Activated CD4-positive, alpha-beta T cell treated with anti-CD3 and anti-CD28 coated beads, Interleukin-2, amount 10 ng/mL, durations not matched to agents 7 days and 5 days (primary cell): ENCODE data around the gene MMP20. TPM values are rescaled to one million over a fixed set of nuclear protein-coding genes. Genes with fewer than 3 reads are reported as not detected.

Experiments used
- CTCF ChIA-PET: fragments of 350-600 bp; sonication (Branson Sonifier 250); formaldehyde crosslinking; loops from one replicate; lab custom pipeline; 2021; ENCODE audit warnings: antibody characterized with exemption; lab: Charles Lee
- POLR2A ChIA-PET: fragments of 350-600 bp; sonication (Branson Sonifier 250); formaldehyde crosslinking; loops from one replicate; lab custom pipeline; 2021; ENCODE audit warnings: antibody characterized with exemption; lab: Charles Lee
- DNase-seq: peaks from one replicate; pipeline ENCODE4 v3.0.0-alpha.2; 2020
- H3K27ac Mint-ChIP-seq: one replicate; pipeline ENCODE4 v1.8.0; 2021; ENCODE audit warnings: mild to moderate bottlenecking, moderate library complexity, mixed read lengths
- H3K27me3 Mint-ChIP-seq: one replicate; pipeline ENCODE4 v1.8.0; 2021; ENCODE audit warnings: mixed read lengths
- H3K36me3 Mint-ChIP-seq: one replicate; pipeline ENCODE4 v1.8.0; 2021; ENCODE audit warnings: low read depth, mixed read lengths
- H3K4me1 Mint-ChIP-seq: one replicate; pipeline ENCODE4 v1.8.0; 2021; ENCODE audit warnings: mixed read lengths
- H3K4me3 Mint-ChIP-seq: one replicate; pipeline ENCODE4 v1.8.0; 2021; ENCODE audit warnings: mild to moderate bottlenecking, moderate library complexity, mixed read lengths
- H3K9me3 Mint-ChIP-seq: one replicate; pipeline ENCODE4 v1.8.0; 2021; ENCODE audit warnings: mixed read lengths
- total RNA-seq, 2 experiments: library from RNA; stranded (reverse); gene quantifications; one replicate each; pipeline ENCODE4 v1.2.3, GENCODE V29; 2021

The MMP20 gene
- total RNA-seq, 2 experiments from 2014 or later: not detected

DNA sequence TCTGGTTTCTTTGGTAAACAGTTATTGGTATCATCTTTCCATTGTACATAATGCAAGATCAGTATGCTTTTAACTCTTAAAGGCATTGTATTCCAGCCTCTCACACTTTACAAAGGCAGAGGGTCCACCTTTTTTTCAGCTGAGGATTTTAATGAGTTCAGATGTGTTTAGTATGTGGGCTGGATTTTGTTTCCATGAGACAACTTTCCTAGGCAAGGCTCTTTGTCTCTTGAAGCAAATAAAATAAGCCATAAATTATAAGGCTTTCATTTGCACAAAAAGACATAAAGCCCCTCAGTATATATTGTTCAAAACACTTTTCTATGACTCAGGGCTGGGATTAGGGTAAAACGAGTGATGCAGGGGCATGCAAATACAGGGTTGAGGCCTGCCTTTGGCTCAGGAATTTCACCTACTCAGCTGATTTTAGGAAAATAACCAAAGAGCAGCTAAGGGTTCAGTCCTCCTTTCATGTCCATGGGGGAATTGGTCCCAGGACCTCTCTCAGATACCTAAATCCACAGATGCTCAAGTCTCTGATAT, 7.6 kb downstream of the MMP20 start:
- Mint-ChIP-seq H3K9me3 (no peaks in the 10 kb centered on the region), H3K4me3 (no peak overlapping the region), H3K27me3 (no peaks in the 10 kb centered on the region), H3K36me3 (no peaks in the 10 kb centered on the region), H3K4me1 (peaks cover 3% of the 10 kb centered on the region), H3K27ac (no peak overlapping the region)
- DNase-seq: no peak
- ChIA-PET POLR2A (interaction anchor here (0.6 kb wide), 1 partner anchor 92 kb away, joined by 3 read pairs; no protein-coding TSS in a partner anchor), CTCF (interaction anchor here (1.8 to 1.9 kb wide), 2 partner anchors 14 to 49 kb away, joined by 4 read pairs; no protein-coding TSS in a partner anchor)

DNA sequence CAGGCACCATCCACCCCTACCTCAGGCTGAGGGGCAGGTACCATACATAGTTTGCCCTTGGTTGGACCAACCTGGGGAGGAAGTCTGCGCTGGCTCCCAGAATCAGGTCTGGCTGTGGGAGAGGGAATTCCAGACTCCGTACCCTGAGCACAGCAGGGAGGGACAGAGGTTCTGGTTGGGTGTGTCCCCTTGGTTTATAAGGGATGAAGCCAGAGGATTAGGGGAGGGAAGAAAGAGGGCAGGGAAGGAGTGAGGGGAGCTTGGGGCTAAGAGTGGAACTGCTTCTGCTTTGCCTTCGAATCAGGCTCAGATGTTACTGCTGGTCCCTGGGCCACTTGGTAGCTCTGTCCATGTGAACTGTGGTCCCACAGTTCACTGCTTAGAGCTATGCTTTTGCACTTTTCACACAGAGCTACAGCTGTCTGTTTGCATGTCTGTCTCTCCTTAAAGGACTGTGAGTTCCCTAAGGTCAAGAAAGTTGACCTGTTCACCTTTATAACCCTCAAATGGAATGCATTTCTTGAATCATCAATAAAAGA, 9.2 kb downstream of the MMP20 start:
- H3K4me3 Mint-ChIP-seq: no peak overlapping the region
- H3K27me3 Mint-ChIP-seq: no peaks in the 10 kb centered on the region
- H3K4me1 Mint-ChIP-seq: peaks cover 10% of the 10 kb centered on the region
- peak overlapping the region; percentile 32 for H3K27ac Mint-ChIP-seq
- POLR2A ChIA-PET: no interaction called here
- no peaks in the 10 kb centered on the region for H3K9me3 Mint-ChIP-seq
- CTCF ChIA-PET: interaction anchor here (1.8 kb wide), 1 partner anchor 12 kb away, joined by 4 read pairs; no protein-coding TSS in a partner anchor
- no peak for DNase-seq
- no peaks in the 10 kb centered on the region for H3K36me3 Mint-ChIP-seq

DNA sequence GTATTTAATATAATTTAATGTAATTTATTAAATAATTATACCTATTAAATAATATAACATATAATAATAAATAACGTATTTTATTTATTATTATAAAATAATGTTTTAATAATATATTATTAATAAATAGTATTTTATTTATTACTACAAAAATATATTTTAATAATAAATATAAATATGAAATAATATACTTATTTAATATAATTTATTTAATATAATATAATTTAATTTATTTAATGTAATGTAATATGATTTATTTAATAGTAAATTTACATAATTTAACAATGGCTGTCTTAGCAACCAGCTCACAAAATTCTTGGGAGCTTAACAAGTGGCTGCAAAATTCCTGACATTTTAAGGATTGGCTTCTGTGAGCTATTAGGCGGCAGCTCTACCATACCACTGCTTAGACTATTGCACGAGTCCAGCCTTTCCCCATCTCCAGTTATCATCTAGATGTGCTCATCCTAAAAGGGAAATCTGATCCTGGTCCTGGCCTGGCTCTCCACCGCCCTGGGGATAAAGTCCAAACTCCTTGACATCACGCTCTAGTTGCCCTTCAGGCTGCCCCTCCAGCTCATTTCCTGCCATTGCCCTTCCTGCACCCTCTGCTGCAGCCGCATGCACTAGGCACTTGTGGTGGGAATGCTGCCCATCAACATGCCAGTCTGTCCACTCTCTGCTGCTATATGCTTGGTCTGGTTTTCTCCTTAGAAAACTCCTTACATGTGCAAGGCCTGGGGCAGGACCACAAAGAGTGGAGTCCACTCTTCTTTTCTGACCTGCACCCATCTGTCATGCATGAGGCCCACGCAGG, 9.8 kb downstream of the MMP20 start:
- Mint-ChIP-seq H3K36me3 (no peaks in the 10 kb centered on the region), H3K27ac (no peak overlapping the region), H3K4me1 (peaks cover 12% of the 10 kb centered on the region), H3K9me3 (no peaks in the 10 kb centered on the region), H3K4me3 (no peak overlapping the region), H3K27me3 (no peaks in the 10 kb centered on the region)
- no peak for DNase-seq
- ChIA-PET CTCF (interaction anchor here (1.8 kb wide), 1 partner anchor 12 kb away, joined by 4 read pairs; no protein-coding TSS in a partner anchor), POLR2A (no interaction called here)

DNA sequence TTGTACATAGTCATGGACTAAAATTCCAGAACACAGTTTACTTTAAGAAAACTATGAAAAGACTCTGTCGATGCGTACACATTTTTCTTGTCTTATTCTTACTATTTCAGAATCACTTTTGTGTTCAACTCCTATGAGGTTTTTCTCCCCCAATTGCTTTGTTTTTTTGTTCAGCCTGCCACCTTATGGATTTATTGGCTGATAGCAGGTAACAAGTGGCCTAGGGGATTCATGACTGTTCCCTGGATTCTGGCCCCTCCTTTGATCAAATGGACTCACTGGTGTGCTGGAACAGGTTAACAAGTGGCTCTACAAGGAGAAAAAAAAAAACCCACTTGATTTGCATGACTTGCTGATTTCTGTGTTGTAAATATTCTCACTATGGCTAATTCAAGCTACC, 10.6 kb downstream of the MMP20 start:
- Mint-ChIP-seq H3K4me1 (peaks cover 12% of the 10 kb centered on the region), H3K4me3 (no peak overlapping the region), H3K36me3 (no peaks in the 10 kb centered on the region), H3K9me3 (no peaks in the 10 kb centered on the region), H3K27me3 (no peaks in the 10 kb centered on the region), H3K27ac (no peak overlapping the region)
- POLR2A ChIA-PET: no interaction called here
- DNase-seq: no peak
- CTCF ChIA-PET: interaction anchor here (1.3 to 2.7 kb wide), 5 partner anchors 13 to 308 kb away, joined by 3 to 19 read pairs (median 5); no protein-coding TSS in a partner anchor

DNA sequence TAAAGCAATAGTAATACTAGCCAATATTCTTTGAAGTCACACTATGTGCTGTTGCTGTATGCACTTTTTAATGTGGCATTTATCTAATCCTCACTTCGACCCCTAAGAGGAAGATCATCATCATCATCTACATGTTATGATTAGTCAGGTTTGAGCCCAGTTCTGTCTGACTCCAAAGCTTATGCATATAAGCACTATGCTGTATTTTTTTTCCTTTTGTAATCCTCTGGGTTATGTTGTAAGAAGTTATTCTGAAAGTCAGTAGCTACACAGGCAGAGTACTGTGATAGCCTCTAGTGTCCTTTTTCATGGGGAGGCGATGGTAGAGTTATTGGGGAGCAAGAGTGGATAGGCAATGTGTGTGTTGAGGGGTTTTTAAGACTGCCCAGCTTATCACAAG, 11.1 kb downstream of the MMP20 start:
- peaks cover 12% of the 10 kb centered on the region for H3K4me1 Mint-ChIP-seq
- no peak overlapping the region for H3K27ac Mint-ChIP-seq
- ChIA-PET CTCF (interaction anchor here (1.0 to 2.7 kb wide), 14 partner anchors 10 to 319 kb away, joined by 3 to 19 read pairs (median 4); no protein-coding TSS in a partner anchor), POLR2A (no interaction called here)
- H3K27me3 Mint-ChIP-seq: no peaks in the 10 kb centered on the region
- no peaks in the 10 kb centered on the region for H3K36me3 Mint-ChIP-seq
- DNase-seq: no peak
- no peak overlapping the region for H3K4me3 Mint-ChIP-seq
- no peaks in the 10 kb centered on the region for H3K9me3 Mint-ChIP-seq

DNA sequence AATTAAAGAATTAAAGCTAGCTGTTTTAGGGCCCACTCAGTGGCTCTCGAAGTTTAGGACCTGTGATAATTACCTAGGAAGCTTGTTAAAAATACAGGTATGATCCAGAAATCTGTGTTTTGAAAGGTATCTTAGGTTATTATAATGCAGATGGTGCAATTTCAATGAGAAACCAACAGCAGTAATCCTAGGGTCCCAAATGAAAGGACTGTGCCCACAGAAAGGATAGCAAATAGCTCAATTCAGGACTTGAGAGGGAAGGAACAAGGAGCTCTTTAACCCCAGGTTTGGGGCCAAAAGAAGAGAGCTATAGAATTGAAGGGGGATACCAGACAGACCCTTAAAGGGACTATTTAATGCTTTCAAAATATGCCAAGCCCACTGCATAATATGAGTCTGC, 11.7 kb downstream of the MMP20 start:
- CTCF ChIA-PET: interaction anchor here (0.6 to 2.7 kb wide), 23 partner anchors 9 to 319 kb away, joined by 3 to 19 read pairs (median 4); no protein-coding TSS in a partner anchor

DNA sequence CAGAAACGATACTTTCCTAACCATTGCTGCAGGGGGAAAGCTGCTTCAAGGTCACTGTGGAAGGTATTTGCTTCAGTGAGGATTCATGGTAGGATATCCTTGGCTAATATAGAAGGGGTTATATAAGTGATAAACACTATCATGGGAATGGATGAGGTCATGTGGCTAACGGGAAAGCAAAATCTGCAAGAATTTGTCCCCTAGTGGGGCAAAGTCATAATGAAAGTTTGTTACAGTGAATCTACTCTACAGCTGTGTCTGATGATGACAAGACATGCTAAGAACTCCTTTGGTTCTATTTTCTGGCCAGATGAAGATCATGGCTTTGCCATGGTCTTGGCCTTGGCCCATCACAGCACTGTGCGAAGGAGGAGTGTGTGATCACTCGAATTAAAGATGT, 13.8 kb downstream of the MMP20 start:
- no peak overlapping the region for H3K27ac Mint-ChIP-seq
- H3K27me3 Mint-ChIP-seq: no peaks in the 10 kb centered on the region
- no peaks in the 10 kb centered on the region for H3K36me3 Mint-ChIP-seq
- ChIA-PET POLR2A (interaction anchor here (0.6 kb wide), 1 partner anchor 46 kb away, joined by 3 read pairs; no protein-coding TSS in a partner anchor), CTCF (interaction anchor here (2.2 to 2.7 kb wide), 2 partner anchors 11 to 323 kb away, joined by 6 to 7 read pairs; no protein-coding TSS in a partner anchor)
- no peak for DNase-seq
- no peak overlapping the region for H3K4me3 Mint-ChIP-seq
- H3K9me3 Mint-ChIP-seq: no peaks in the 10 kb centered on the region
- peaks cover 12% of the 10 kb centered on the region for H3K4me1 Mint-ChIP-seq

More for the DNA sequence above, 11.7 kb downstream of the MMP20 start:
- Mint-ChIP-seq H3K4me3 (no peak overlapping the region), H3K4me1 (peaks cover 12% of the 10 kb centered on the region), H3K9me3 (no peaks in the 10 kb centered on the region), H3K27ac (no peak overlapping the region), H3K36me3 (no peaks in the 10 kb centered on the region), H3K27me3 (no peaks in the 10 kb centered on the region)
- DNase-seq: no peak
- POLR2A ChIA-PET: interaction anchor here (0.7 to 1.2 kb wide), 3 partner anchors 114 to 271 kb away, joined by 3 to 4 read pairs (median 4); no protein-coding TSS in a partner anchor

DNA sequence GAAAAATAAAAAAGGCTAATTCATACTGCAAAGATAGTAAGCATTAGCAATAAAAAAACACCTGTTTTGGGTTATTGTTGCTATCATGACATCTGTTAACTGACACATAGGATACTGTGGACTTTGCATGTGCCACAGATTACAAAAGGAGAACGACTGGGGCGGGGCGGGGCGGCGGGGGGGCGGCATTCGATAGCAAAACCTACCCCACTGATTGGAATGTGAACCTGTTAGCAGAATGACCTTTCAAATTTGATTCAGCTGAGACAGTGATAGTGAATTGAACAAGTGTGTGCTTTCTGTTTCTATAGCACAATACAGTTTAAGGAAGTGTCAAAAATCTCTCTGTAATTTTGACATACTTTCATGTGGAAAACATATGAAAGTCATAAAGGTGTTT, 14.9 kb downstream of the MMP20 start:
- POLR2A ChIA-PET: no interaction called here
- H3K36me3 Mint-ChIP-seq: no peaks in the 10 kb centered on the region
- no peak for DNase-seq
- H3K4me3 Mint-ChIP-seq: no peak overlapping the region
- peaks cover 12% of the 10 kb centered on the region for H3K4me1 Mint-ChIP-seq
- no peaks in the 10 kb centered on the region for H3K27me3 Mint-ChIP-seq
- no peak overlapping the region for H3K27ac Mint-ChIP-seq
- CTCF ChIA-PET: interaction anchor here (2.7 kb wide), 1 partner anchor 321 kb away, joined by 7 read pairs; no protein-coding TSS in a partner anchor
- no peaks in the 10 kb centered on the region for H3K9me3 Mint-ChIP-seq

DNA sequence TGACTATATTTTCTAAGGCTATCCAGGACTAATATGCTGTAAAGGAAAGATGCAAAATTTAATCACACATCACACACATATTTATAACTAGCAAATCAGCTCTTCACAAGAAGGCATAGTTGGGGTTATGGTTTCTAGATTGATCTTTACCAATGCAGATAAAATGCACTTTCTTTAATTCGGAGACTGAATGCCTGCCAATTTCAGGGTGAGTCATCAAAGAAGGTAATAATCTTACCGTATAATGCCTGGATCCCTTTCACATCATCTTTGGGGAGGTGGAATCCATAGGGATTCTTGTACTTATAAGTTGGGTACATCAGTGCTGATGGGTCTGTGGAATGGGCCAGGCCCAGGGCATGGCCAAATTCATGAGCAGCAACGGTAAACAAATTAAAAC, 16.4 kb downstream of the MMP20 start:
- Mint-ChIP-seq H3K27ac (no peak overlapping the region), H3K9me3 (no peaks in the 10 kb centered on the region), H3K36me3 (no peaks in the 10 kb centered on the region), H3K27me3 (no peaks in the 10 kb centered on the region), H3K4me3 (no peak overlapping the region), H3K4me1 (peaks cover 12% of the 10 kb centered on the region)
- no peak for DNase-seq
- ChIA-PET CTCF (no interaction called here), POLR2A (no interaction called here)

DNA sequence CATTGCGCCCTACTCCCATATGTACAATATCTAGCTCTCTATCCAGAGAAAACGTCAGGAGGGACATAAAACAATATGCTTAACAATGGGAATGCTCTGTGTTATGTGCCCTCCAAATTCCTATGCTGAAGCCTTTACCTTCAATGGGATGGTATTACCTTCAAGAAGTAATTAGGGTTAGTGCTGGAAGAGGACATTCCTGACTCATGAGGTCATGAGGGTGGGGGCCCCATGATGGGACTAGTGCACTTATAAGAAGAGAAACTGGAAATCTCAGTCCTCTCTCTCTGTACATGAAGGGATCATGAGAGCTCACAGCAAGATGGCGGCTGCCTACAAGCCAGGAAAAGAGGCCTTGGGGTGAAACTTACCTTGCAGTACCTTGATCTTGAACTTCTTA, 20.3 kb downstream of the MMP20 start:
- POLR2A ChIA-PET: no interaction called here
- DNase-seq: no peak
- Mint-ChIP-seq H3K27me3 (no peaks in the 10 kb centered on the region), H3K36me3 (no peaks in the 10 kb centered on the region), H3K4me3 (no peak overlapping the region), H3K27ac (no peak overlapping the region), H3K9me3 (no peaks in the 10 kb centered on the region), H3K4me1 (peaks cover 10% of the 10 kb centered on the region)
- CTCF ChIA-PET: interaction anchor here (2.2 kb wide), 1 partner anchor 8 kb away, joined by 10 read pairs; no protein-coding TSS in a partner anchor

DNA sequence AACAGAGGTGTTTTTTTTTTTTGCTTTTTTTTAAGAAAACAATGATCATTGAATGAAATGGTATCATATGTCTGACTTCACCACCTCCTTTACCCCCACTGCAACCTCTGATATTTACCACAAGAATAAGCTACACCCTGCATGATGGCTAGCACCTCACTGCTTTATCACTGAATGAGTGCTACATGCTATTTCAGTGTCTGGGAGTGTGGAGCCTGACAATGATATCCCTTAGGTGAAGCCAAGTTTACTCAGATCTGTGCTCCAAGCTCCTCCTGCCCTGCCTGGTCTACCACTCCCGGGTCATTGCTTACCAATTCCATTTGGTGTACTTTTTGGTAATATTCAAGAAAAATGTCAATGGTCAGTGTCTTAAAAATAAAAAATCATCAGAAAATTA, 21.1 kb downstream of the MMP20 start:
- ChIA-PET POLR2A (no interaction called here), CTCF (interaction anchor here (1.0 to 2.2 kb wide), 2 partner anchors 9 to 13 kb away, joined by 4 to 10 read pairs; no protein-coding TSS in a partner anchor)
- Mint-ChIP-seq H3K4me1 (peaks cover 14% of the 10 kb centered on the region), H3K4me3 (no peak overlapping the region), H3K27ac (no peak overlapping the region), H3K27me3 (no peaks in the 10 kb centered on the region), H3K36me3 (no peaks in the 10 kb centered on the region), H3K9me3 (no peaks in the 10 kb centered on the region)
- DNase-seq: no peak

DNA sequence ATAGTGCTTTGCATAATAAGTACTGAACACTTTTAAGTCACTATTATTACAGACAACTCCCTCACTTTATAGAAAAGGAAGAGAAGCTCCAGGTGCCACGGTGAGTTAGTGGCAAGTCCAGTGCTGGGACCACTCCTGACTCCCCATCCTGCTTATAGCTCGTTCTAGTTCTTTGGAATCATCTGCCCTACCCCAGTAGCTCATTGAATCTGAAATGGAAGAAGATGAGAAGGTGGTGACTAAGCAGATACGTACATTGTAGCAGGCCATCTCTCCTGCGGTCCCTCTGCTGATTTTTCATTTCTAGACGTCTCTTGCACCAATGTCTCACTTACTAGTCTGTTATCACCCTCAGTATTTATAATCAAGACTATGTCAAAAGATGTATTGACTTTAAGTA, 21.6 kb downstream of the MMP20 start:
- ChIA-PET POLR2A (no interaction called here), CTCF (interaction anchor here (1.0 to 2.2 kb wide), 2 partner anchors 9 to 13 kb away, joined by 4 to 10 read pairs; no protein-coding TSS in a partner anchor)
- DNase-seq: no peak
- no peaks in the 10 kb centered on the region for H3K27me3 Mint-ChIP-seq
- H3K9me3 Mint-ChIP-seq: no peaks in the 10 kb centered on the region
- H3K36me3 Mint-ChIP-seq: no peaks in the 10 kb centered on the region
- no peak overlapping the region for H3K27ac Mint-ChIP-seq
- H3K4me1 Mint-ChIP-seq: peaks cover 19% of the 10 kb centered on the region
- no peak overlapping the region for H3K4me3 Mint-ChIP-seq
